MM.1S (cell line): ENCODE results near the gene C1orf50.

Experiments used
- DNase-seq: peaks from one replicate; pipeline ENCODE4 v3.0.0-alpha.2; 2015
- H2AFZ ChIP-seq: fragments of 300-600 bp; sonication (generic); 2 replicates; pipeline ENCODE4 v1.6.0; 2016; ENCODE audit warnings: antibody characterized with exemption, low read length
- H3F3A ChIP-seq: fragments of 300-600 bp; sonication (generic); 2 replicates; pipeline ENCODE4 v1.6.1; 2016; ENCODE audit warnings: mild to moderate bottlenecking, antibody characterized with exemption, low read length, moderate library complexity, mixed read lengths; ENCODE audit not compliant: insufficient read depth
- H3K27ac ChIP-seq: fragments of 300-600 bp; sonication (generic); 2 replicates; pipeline ENCODE4 v1.5.1; 2016; ENCODE audit warnings: mild to moderate bottlenecking, low read length
- H3K27me3 ChIP-seq: fragments of 300-600 bp; sonication (generic); replicated peaks from 2 replicates; pipeline ENCODE4 v1.6.0; 2016; ENCODE audit warnings: low read length; ENCODE audit not compliant: insufficient read depth
- H3K36me3 ChIP-seq: fragments of 300-600 bp; sonication (generic); replicated peaks from 2 replicates; pipeline ENCODE4 v1.6.1; 2016; ENCODE audit warnings: mild to moderate bottlenecking, low read length, mixed read lengths; ENCODE audit not compliant: insufficient read depth
- H3K4me1 ChIP-seq: fragments of 300-600 bp; sonication (generic); 2 replicates; pipeline ENCODE4 v1.6.1; 2016; ENCODE audit warnings: low read length, mixed read lengths
- H3K4me2 ChIP-seq: fragments of 300-600 bp; sonication (generic); 2 replicates; pipeline ENCODE4 v1.6.0; 2016; ENCODE audit warnings: low read depth, low read length
- H3K4me3 ChIP-seq: fragments of 300-600 bp; sonication (generic); 2 replicates; pipeline ENCODE4 v1.5.1; 2016; ENCODE audit warnings: low read length, mixed read lengths
- H3K79me2 ChIP-seq: fragments of 300-600 bp; sonication (generic); 2 replicates; pipeline ENCODE4 v1.6.1; 2016; ENCODE audit warnings: mixed run types, low read length, mixed read lengths
- H3K9ac ChIP-seq: fragments of 300-600 bp; sonication (generic); 2 replicates; pipeline ENCODE4 v1.6.1; 2016; ENCODE audit warnings: low read length, mixed read lengths
- H3K9me2 ChIP-seq: fragments of 300-600 bp; sonication (generic); replicated peaks from 2 replicates; pipeline ENCODE4 v1.6.1; 2016; ENCODE audit warnings: mild to moderate bottlenecking, low read length, mixed read lengths; ENCODE audit not compliant: insufficient read depth
- H3K9me3 ChIP-seq: fragments of 300-600 bp; sonication (generic); replicated peaks from 2 replicates; pipeline ENCODE4 v1.6.1; 2016; ENCODE audit warnings: mild to moderate bottlenecking, low read length, mixed read lengths; ENCODE audit not compliant: insufficient read depth
- H4K20me1 ChIP-seq: fragments of 300-600 bp; sonication (generic); 2 replicates; pipeline ENCODE4 v1.6.1; 2016; ENCODE audit warnings: mild to moderate bottlenecking, low read length, moderate library complexity, mixed read lengths; ENCODE audit not compliant: insufficient read depth
- EZH2 ChIP-seq: fragments of 300-600 bp; sonication (generic); optimal IDR thresholded peaks from 2 replicates; pipeline ENCODE3; 2017; ENCODE audit warnings: low read depth, mild to moderate bottlenecking, antibody characterized with exemption, low read length, mixed read lengths
- EZH2phosphoT487 ChIP-seq: fragments of 300-600 bp; sonication (generic); IDR thresholded peaks from 2 replicates; pipeline ENCODE4 v1.6.1; 2018; ENCODE audit warnings: antibody characterized with exemption, low read length
- TF ChIP-seq, protein P1 (sequence below): fragments of 300-600 bp; sonication (generic); IDR thresholded peaks from 2 replicates; pipeline ENCODE4 v1.5.1; 2016; ENCODE audit warnings: antibody characterized with exemption, low read length, mixed read lengths

The C1orf50 gene

DNA sequence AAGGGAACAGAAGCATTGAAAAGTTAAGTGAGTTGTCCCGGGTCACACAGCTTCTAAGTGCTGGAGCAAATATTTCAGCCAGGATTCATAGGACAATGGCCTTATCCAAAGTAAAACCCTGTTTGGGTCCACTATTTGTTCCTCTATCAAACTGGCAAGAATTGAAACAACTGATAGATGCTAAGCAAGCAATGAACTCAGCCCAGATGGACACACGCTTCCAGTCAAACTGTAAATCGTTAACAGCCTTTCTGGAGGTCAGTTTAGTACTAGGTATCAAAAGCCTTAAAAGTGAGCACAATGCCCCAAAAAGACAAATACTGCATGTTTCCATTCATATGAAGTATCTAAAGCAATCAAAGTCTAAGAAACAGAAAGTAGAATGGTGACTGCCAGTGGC is 50.9 kb downstream of the C1orf50 start:
- no peaks in the 10 kb centered on the region for H3K9me2 ChIP-seq
- no peaks in the 10 kb centered on the region for H4K20me1 ChIP-seq
- peaks cover 6% of the 10 kb centered on the region for H3K4me1 ChIP-seq
- H3F3A ChIP-seq: peaks cover 8% of the 10 kb centered on the region; the same call in 1 of the 2 replicates
- no peak overlapping the region for H3K4me3 ChIP-seq
- TF ChIP-seq, protein P1, sequence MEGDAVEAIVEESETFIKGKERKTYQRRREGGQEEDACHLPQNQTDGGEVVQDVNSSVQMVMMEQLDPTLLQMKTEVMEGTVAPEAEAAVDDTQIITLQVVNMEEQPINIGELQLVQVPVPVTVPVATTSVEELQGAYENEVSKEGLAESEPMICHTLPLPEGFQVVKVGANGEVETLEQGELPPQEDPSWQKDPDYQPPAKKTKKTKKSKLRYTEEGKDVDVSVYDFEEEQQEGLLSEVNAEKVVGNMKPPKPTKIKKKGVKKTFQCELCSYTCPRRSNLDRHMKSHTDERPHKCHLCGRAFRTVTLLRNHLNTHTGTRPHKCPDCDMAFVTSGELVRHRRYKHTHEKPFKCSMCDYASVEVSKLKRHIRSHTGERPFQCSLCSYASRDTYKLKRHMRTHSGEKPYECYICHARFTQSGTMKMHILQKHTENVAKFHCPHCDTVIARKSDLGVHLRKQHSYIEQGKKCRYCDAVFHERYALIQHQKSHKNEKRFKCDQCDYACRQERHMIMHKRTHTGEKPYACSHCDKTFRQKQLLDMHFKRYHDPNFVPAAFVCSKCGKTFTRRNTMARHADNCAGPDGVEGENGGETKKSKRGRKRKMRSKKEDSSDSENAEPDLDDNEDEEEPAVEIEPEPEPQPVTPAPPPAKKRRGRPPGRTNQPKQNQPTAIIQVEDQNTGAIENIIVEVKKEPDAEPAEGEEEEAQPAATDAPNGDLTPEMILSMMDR: no peak
- TF ChIP-seq EZH2phosphoT487 (no peak), EZH2 (no peak)
- no peak overlapping the region for H3K4me2 ChIP-seq
- no peak overlapping the region for H2AFZ ChIP-seq
- H3K27me3 ChIP-seq: no peaks in the 10 kb centered on the region
- no peak for DNase-seq
- H3K9ac ChIP-seq: no peak overlapping the region
- H3K79me2 ChIP-seq: no peaks in the 10 kb centered on the region
- no peaks in the 10 kb centered on the region for H3K9me3 ChIP-seq
- no peaks in the 10 kb centered on the region for H3K36me3 ChIP-seq
- no peak overlapping the region for H3K27ac ChIP-seq

DNA sequence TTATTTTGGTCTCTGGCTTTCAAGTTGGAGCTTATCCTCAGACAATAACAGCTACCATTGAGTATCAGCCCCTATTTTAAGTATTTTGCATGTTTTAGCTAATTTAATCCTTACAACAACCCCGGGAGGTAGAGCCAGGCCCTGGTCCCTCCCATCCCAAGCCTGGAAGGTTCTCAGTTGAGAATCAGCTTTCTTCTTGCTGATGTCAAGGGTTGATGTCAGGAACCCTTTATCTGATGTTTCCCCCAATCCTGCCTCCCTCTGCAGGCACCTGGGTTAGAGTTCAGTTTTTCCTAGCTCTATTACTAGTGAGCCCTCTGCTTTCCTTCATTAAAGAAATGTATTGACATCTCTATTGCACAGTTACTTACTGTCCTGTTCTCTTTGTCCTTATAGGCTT is 53.8 kb downstream of the C1orf50 start:
- no peak overlapping the region for H2AFZ ChIP-seq
- H3K79me2 ChIP-seq: no peaks in the 10 kb centered on the region
- H3K27me3 ChIP-seq: no peaks in the 10 kb centered on the region
- peaks cover 8% of the 10 kb centered on the region; the same call in 1 of the 2 replicates for H3F3A ChIP-seq
- TF ChIP-seq EZH2 (no peak), EZH2phosphoT487 (no peak)
- no peak overlapping the region for H3K4me3 ChIP-seq
- no peak overlapping the region for H3K27ac ChIP-seq
- no peak overlapping the region for H3K9ac ChIP-seq
- peaks cover 5% of the 10 kb centered on the region for H3K4me1 ChIP-seq
- H3K9me2 ChIP-seq: no peaks in the 10 kb centered on the region
- no peak overlapping the region for H3K4me2 ChIP-seq
- no peaks in the 10 kb centered on the region for H4K20me1 ChIP-seq
- no peaks in the 10 kb centered on the region for H3K9me3 ChIP-seq
- H3K36me3 ChIP-seq: no peaks in the 10 kb centered on the region
- no peak for DNase-seq

DNA sequence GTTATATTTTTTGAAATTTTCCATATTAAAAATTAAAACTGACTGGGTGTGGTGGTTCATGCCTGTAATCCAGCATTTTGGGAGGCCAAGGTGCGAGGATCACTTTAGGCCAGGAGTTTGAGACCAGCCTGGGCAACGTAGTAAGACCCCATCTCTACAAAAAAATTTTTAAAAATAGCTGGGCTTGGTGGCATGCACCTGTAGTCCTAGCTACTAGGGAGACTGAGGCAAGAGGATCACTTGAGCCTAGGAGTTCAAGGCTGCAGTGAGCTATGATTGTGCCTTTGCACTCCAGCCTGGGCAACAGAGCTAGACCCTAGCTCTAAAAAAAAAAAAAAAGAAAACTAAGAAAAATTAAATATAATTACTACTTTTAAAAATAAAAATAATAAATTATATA is 54.6 kb downstream of the C1orf50 start:
- H3K36me3 ChIP-seq: no peaks in the 10 kb centered on the region
- no peak overlapping the region for H3K4me3 ChIP-seq
- no peaks in the 10 kb centered on the region for H3K9me2 ChIP-seq
- H3K4me2 ChIP-seq: no peak overlapping the region
- no peaks in the 10 kb centered on the region for H3K9me3 ChIP-seq
- no peak for DNase-seq
- H3K27ac ChIP-seq: no peak overlapping the region
- H2AFZ ChIP-seq: no peak overlapping the region
- no peaks in the 10 kb centered on the region for H3K4me1 ChIP-seq
- no peaks in the 10 kb centered on the region for H4K20me1 ChIP-seq
- peaks cover under 1% of the 10 kb centered on the region; the same call in 1 of the 2 replicates for H3F3A ChIP-seq
- H3K9ac ChIP-seq: no peak overlapping the region
- TF ChIP-seq, protein P1: no peak
- no peak for TF ChIP-seq EZH2phosphoT487
- TF ChIP-seq EZH2: no peak
- no peaks in the 10 kb centered on the region for H3K79me2 ChIP-seq
- H3K27me3 ChIP-seq: no peaks in the 10 kb centered on the region

DNA sequence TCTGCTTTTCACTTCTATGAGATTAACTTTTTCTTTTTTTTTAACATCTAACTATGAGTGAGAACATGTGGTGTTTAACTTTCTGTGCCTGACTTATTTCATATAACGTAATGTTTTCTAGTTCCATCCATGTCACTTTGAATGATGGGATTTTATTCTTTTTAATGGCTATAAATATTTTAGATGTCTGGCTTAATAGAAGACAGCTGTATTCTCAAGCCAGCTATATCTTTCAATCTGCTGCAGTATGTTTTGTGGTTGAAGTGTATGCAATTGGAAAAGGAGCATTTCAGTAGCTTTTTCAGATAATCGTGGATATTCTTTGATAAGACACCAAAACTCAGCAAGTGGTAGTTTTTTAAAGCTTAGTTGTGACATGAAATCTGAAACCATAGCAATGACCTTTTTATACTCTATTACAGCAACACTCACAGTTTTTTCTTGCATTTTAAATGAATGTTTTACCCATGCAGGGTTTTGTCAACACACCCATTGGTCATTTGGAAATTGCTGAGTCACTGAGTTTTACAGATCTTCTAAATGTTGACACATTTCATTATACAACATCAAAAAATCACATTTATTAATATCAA is 55.8 kb downstream of the C1orf50 start:
- H3K36me3 ChIP-seq: no peaks in the 10 kb centered on the region
- no peaks in the 10 kb centered on the region for H3K9me2 ChIP-seq
- no peak for DNase-seq
- no peak overlapping the region for H2AFZ ChIP-seq
- H3F3A ChIP-seq: no peaks in the 10 kb centered on the region
- no peaks in the 10 kb centered on the region for H3K9me3 ChIP-seq
- H3K4me2 ChIP-seq: no peak overlapping the region
- H3K4me3 ChIP-seq: no peak overlapping the region
- H3K27me3 ChIP-seq: no peaks in the 10 kb centered on the region
- H3K9ac ChIP-seq: no peak overlapping the region
- H3K79me2 ChIP-seq: no peaks in the 10 kb centered on the region
- H3K27ac ChIP-seq: no peak overlapping the region
- H4K20me1 ChIP-seq: no peaks in the 10 kb centered on the region
- no peak for TF ChIP-seq EZH2phosphoT487
- no peak for TF ChIP-seq EZH2
- TF ChIP-seq, protein P1: no peak
- H3K4me1 ChIP-seq: no peaks in the 10 kb centered on the region
